Measurements from ENCODE around the gene CRTAC1.

- TF ChIP-seq CTCF (IDR thresholded peaks at IDR 0.05 in 8 of 11, conservative IDR thresholded peaks at IDR 0.05 in 3 of 11) (no peak), POLR2A (IDR thresholded peaks at IDR 0.05) (no peak)
Observed at GRCh38 chr10:97892506-97892905, 137.9 kb downstream of the CRTAC1 start.

All from spleen (tissue), 7 donors.